CD8-positive, alpha-beta memory T cell (primary cell): Measurements from ENCODE around the gene TRPC4AP. TPM values are rescaled to one million over a fixed set of nuclear protein-coding genes. Genes with fewer than 3 reads are reported as not detected.

ENCODE experiments used
- CTCF ChIA-PET: fragments of 350-600 bp; sonication (Branson Sonifier 250); formaldehyde crosslinking; loops from one replicate; lab custom pipeline; 2021; ENCODE audit warnings: antibody characterized with exemption; lab: Charles Lee
- POLR2A ChIA-PET: fragments of 350-600 bp; sonication (Branson Sonifier 250); formaldehyde crosslinking; loops from one replicate; lab custom pipeline; 2021; ENCODE audit warnings: antibody characterized with exemption; lab: Charles Lee
- DNase-seq, 5 donors: peaks; one replicate each; pipeline versions ENCODE4 v3.0.0 to v3.0.0-alpha.2; 2020 to 2022; ENCODE audit warnings: mixed read lengths in 1 of 5
- H3K27ac ChIP-seq: one replicate; pipeline ENCODE4 v1.7.0; 2013; ENCODE audit warnings: low read depth, mild to moderate bottlenecking, low read length, moderate library complexity
- H3K27me3 ChIP-seq: 2 replicates; pipeline ENCODE4 v1.7.0; 2013; ENCODE audit warnings: low read length, mild to moderate bottlenecking; ENCODE audit not compliant: insufficient read depth, poor library complexity, severe bottlenecking
- H3K36me3 ChIP-seq: 2 replicates; pipeline ENCODE4 v1.7.0; 2013; ENCODE audit warnings: mild to moderate bottlenecking, low read length, moderate library complexity; ENCODE audit not compliant: insufficient read depth
- H3K4me1 ChIP-seq: 2 replicates; pipeline ENCODE4 v1.7.0; 2013; ENCODE audit warnings: mild to moderate bottlenecking, low read length, moderate library complexity; ENCODE audit not compliant: insufficient read depth
- H3K4me3 ChIP-seq: 2 replicates; pipeline ENCODE4 v1.7.0; 2013; ENCODE audit warnings: mild to moderate bottlenecking, low read length
- H3K9me3 ChIP-seq: 2 replicates; pipeline ENCODE4 v1.7.0; 2013; ENCODE audit warnings: mild to moderate bottlenecking, low read length
- H3K27ac Mint-ChIP-seq, 8 donors: one replicate each; pipeline ENCODE4 v1.8.0; 2020 to 2021; ENCODE audit warnings: mixed read lengths in 8 of 8, mild to moderate bottlenecking in 6 of 8, inconsistent platforms in 3 of 8, moderate library complexity in 3 of 8
- H3K27me3 Mint-ChIP-seq, 2 donors: one replicate each; pipeline ENCODE4 v1.8.0; 2020 to 2021; ENCODE audit warnings: mixed read lengths in 2 of 2, mild to moderate bottlenecking in 1 of 2, moderate library complexity in 1 of 2
- H3K36me3 Mint-ChIP-seq, 3 donors: one replicate each; pipeline ENCODE4 v1.8.0; 2020 to 2021; ENCODE audit warnings: mixed read lengths in 3 of 3, inconsistent platforms in 1 of 3, mild to moderate bottlenecking in 1 of 3
- H3K4me1 Mint-ChIP-seq, 3 donors: one replicate each; pipeline ENCODE4 v1.8.0; 2020 to 2021; ENCODE audit warnings: mixed read lengths in 3 of 3, inconsistent platforms in 1 of 3, mild to moderate bottlenecking in 1 of 3
- H3K4me3 Mint-ChIP-seq, 7 donors: one replicate each; pipeline ENCODE4 v1.8.0; 2020 to 2021; ENCODE audit warnings: mixed read lengths in 7 of 7, mild to moderate bottlenecking in 6 of 7, moderate library complexity in 4 of 7, inconsistent platforms in 2 of 7
- H3K9me3 Mint-ChIP-seq, 5 donors: one replicate each; pipeline ENCODE4 v1.8.0; 2020 to 2022; ENCODE audit warnings: mixed read lengths in 5 of 5, mild to moderate bottlenecking in 3 of 5, moderate library complexity in 2 of 5, inconsistent platforms in 1 of 5
- polyA plus RNA-seq: library from polyadenylated mRNA; unstranded; fragments of 300-500 nt; fragmentation: Illumina TruSeq; gene quantifications from one replicate; pipeline ENCODE4 v1.2.3, GENCODE V29; 2021
- total RNA-seq, 2 experiments: library from RNA; stranded (reverse); gene quantifications; one replicate each; pipeline ENCODE4 v1.2.3, GENCODE V29; 2021

Gene TRPC4AP
- total and polyA plus RNA-seq, 3 experiments from 2014 or later: 51.2 to 59.8 (median 53.4) TPM

- no peaks in the 10 kb centered on the region for H3K27me3 ChIP-seq
- Mint-ChIP-seq H3K4me1 (no peaks in the 10 kb centered on the region), H3K36me3 (peaks cover 0 to 99% (median 10%) of the 10 kb centered on the region in 3 donors), H3K27ac (peak overlapping the region in 2 of 8 donors; percentile 4 to 69), H3K27me3 (peaks cover 0 to 2% of the 10 kb centered on the region in 2 donors), H3K4me3 (no peak overlapping the region), H3K9me3 (no peaks in the 10 kb centered on the region)
- ChIA-PET CTCF (no interaction called here), POLR2A (no interaction called here)
- no peaks in the 10 kb centered on the region for H3K9me3 ChIP-seq
- H3K4me1 ChIP-seq: no peaks in the 10 kb centered on the region
- H3K4me3 ChIP-seq: no peak overlapping the region
- no peak overlapping the region for H3K27ac ChIP-seq
- DNase-seq: no peak
- peaks cover 69% of the 10 kb centered on the region for H3K36me3 ChIP-seq
Measured at GRCh38 chr20:35006009-35006408, 86.6 kb downstream of the TRPC4AP start.

DNA sequence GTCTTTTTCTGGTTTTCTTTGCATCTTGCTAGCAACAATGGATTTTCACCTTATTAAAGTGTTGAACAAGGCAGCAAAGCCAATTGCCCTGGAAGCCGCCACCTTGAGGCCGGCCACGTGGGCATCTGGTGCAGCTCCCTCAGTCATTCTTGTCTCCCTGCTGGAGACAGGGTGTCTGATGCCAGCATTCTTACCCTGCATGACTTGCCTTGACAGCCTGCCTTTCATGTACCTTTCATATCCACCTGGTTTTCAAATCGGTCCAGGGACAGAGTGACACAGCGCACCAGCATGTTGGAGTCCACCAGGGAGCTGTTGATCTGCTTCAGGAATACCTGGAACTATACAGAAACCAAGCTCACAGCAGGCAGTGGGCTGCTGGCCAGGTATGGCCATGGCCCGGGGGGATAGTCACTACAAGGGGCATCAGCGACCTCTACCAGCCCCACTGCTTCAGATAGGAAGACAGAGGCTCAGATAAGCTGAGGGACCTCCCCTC is 87.1 kb downstream of the TRPC4AP start:
- H3K4me3 ChIP-seq: no peak overlapping the region
- no peaks in the 10 kb centered on the region for H3K4me1 Mint-ChIP-seq
- no peak overlapping the region for H3K27ac Mint-ChIP-seq
- no peaks in the 10 kb centered on the region for H3K9me3 Mint-ChIP-seq
- peaks cover 0 to under 1% of the 10 kb centered on the region in 2 donors for H3K27me3 Mint-ChIP-seq
- peaks cover 0 to 100% (median 10%) of the 10 kb centered on the region in 3 donors for H3K36me3 Mint-ChIP-seq
- H3K27ac ChIP-seq: no peak overlapping the region
- DNase-seq: no peak
- no peaks in the 10 kb centered on the region for H3K4me1 ChIP-seq
- no peaks in the 10 kb centered on the region for H3K27me3 ChIP-seq
- POLR2A ChIA-PET: no interaction called here
- peaks cover 69% of the 10 kb centered on the region for H3K36me3 ChIP-seq
- CTCF ChIA-PET: no interaction called here
- H3K4me3 Mint-ChIP-seq: no peak overlapping the region
- no peaks in the 10 kb centered on the region for H3K9me3 ChIP-seq

- no peaks in the 10 kb centered on the region for H3K27me3 ChIP-seq
- no peak overlapping the region for H3K4me3 Mint-ChIP-seq
- H3K4me3 ChIP-seq: no peak overlapping the region
- CTCF ChIA-PET: no interaction called here
- no peaks in the 10 kb centered on the region for H3K4me1 ChIP-seq
- peaks cover 66% of the 10 kb centered on the region for H3K36me3 ChIP-seq
- POLR2A ChIA-PET: no interaction called here
- H3K27ac ChIP-seq: no peak overlapping the region
- peaks cover 0 to 99% (median 10%) of the 10 kb centered on the region in 3 donors for H3K36me3 Mint-ChIP-seq
- H3K9me3 ChIP-seq: no peaks in the 10 kb centered on the region
- no peak for DNase-seq
- H3K4me1 Mint-ChIP-seq: no peaks in the 10 kb centered on the region
- H3K27ac Mint-ChIP-seq: no peak overlapping the region
- no peaks in the 10 kb centered on the region for H3K9me3 Mint-ChIP-seq
- H3K27me3 Mint-ChIP-seq: no peaks in the 10 kb centered on the region
Measured at GRCh38 chr20:35004749-35005462, 87.7 kb downstream of the TRPC4AP start.

DNA sequence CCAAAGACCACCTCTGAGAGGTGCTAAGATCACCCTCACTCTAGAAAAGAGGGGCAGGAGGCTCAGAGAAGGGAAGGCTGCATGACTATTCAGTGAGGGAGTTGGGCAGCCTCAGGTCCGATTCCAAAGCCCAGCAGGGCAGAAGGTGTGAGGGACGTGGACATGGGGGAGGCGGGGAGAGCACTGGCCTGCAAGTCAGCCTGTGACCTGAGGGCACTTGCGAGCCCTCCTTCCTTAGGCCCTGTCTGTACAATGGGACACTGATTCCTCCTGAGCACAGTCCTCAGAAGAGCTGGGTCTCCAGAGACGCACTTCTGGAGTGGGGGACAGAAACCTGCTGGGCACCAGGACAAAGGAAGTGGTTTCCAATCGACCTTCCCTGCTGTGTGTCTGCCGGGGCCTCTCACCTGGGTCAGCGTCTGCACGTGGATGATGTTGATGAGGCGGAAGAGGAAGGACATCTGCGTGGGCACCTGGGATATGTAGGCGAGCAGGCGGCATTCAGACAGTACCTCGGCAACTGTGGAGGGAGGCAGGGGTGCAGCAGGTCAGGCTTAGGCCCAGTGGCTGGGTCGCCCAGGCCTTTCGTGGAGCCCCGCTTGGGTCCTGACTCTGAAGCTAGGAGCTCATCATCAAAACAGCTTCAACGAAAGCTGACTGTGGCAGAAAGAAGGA is 88.4 kb downstream of the TRPC4AP start:
- Mint-ChIP-seq H3K27me3 (no peaks in the 10 kb centered on the region), H3K4me3 (no peak overlapping the region), H3K36me3 (peaks cover 0 to 97% (median 10%) of the 10 kb centered on the region in 3 donors), H3K9me3 (no peaks in the 10 kb centered on the region), H3K27ac (no peak overlapping the region), H3K4me1 (no peaks in the 10 kb centered on the region)
- CTCF ChIA-PET: no interaction called here
- Histone ChIP-seq H3K27ac (no peak overlapping the region), H3K9me3 (no peaks in the 10 kb centered on the region), H3K4me3 (no peak overlapping the region), H3K36me3 (peaks cover 59% of the 10 kb centered on the region), H3K4me1 (no peaks in the 10 kb centered on the region), H3K27me3 (no peaks in the 10 kb centered on the region)
- no peak for DNase-seq
- POLR2A ChIA-PET: no interaction called here

DNA sequence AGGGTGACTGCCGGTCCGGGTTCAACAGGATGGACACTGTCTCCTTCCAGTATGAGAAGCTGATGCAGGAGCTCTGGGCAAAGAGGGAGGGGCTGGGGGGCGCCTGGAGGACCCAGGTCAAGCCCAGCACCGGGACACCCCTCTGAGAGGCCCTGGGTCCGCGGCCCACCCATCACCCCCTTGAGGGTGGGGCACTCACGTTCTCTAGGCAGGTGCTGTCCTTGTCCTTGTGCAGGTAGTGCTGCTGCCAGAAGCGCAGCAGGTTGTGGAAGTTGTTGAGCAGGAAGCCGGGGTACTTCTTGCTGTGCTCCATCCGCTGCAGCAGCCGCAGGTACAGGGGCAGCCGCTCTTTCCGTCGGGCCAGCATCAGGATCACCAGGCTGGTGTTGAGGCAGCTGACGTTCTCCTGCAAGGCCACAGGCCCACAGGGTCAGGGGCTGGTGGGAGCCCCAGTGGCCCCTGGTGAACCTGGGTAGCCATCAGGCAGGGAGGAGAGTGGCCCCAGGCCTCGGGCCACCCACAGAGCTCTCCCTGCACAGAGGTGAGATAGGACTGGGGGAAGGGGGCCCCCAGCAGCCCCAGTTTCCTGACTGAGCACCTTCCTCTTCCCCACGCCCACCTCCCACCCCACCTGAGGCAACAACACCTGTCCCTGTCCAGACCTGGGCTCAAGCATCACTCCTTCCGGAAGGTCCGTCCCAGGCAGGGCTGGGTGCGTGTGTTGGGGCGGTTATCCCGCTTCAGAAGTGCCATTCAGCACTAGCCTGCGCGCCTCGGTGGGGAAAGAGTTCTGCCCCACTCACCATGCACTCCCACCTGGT is 89.2 kb downstream of the TRPC4AP start:
- no peaks in the 10 kb centered on the region for H3K27me3 Mint-ChIP-seq
- CTCF ChIA-PET: no interaction called here

DNA sequence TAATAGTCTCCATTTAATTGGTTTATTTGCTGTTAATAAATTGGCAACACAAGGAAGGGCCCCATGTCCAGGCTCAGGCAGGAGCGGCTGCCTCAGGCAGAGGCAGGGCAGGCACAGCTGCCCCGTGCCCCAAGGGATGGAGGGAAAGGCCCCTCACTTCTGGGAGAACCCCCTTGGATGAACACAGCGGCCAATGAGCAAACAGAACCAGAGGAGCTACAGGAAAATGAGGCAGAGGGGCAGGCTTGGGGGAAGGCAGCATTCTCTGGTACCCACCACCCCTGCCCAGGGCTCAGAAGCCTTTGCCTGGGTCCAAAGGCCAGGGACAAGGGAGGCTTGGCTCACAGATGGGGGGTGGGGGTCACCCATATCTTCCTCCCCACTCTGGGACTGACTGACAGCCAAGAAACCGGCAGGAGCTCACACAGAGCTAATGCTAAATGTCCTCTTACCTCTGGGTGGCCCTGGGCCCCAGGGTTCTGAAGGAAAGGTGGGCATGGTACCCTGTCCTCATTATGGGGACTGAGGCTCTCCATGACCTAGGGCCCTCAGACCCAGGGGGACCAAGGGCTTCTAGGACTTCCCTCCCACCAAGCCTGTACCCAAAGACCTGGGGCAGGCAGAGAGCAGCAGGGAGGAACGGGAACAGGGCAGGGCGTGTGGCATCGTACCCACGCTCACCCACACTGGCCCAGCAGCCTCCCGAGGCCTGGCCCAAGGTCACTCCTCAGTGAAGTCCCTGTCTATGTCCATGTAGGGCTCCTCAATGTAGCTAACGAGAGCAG is 90.0 kb downstream of the TRPC4AP start:
- Histone ChIP-seq H3K4me3 (no peak overlapping the region), H3K36me3 (peaks cover 44% of the 10 kb centered on the region), H3K4me1 (no peaks in the 10 kb centered on the region), H3K27me3 (no peaks in the 10 kb centered on the region), H3K27ac (no peak overlapping the region), H3K9me3 (no peaks in the 10 kb centered on the region)
- H3K9me3 Mint-ChIP-seq: no peaks in the 10 kb centered on the region
- peaks cover 0 to 6% (median 0%) of the 10 kb centered on the region in 3 donors for H3K4me1 Mint-ChIP-seq
- H3K4me3 Mint-ChIP-seq: no peak overlapping the region
- H3K27ac Mint-ChIP-seq: peak overlapping the region in 1 of 8 donors; percentile 38
- no peaks in the 10 kb centered on the region for H3K27me3 Mint-ChIP-seq
- DNase-seq: peak in 1 of 5 donors; percentile 33
- POLR2A ChIA-PET: no interaction called here
- CTCF ChIA-PET: no interaction called here
- peaks cover 0 to 97% (median 12%) of the 10 kb centered on the region in 3 donors for H3K36me3 Mint-ChIP-seq

More for the DNA sequence above, 89.2 kb downstream of the TRPC4AP start:
- Histone ChIP-seq H3K4me3 (no peak overlapping the region), H3K9me3 (no peaks in the 10 kb centered on the region), H3K27ac (no peak overlapping the region), H3K4me1 (no peaks in the 10 kb centered on the region), H3K36me3 (peaks cover 52% of the 10 kb centered on the region), H3K27me3 (no peaks in the 10 kb centered on the region)
- Mint-ChIP-seq H3K27ac (peak overlapping the region in 1 of 8 donors; percentile 37), H3K4me1 (no peaks in the 10 kb centered on the region), H3K4me3 (no peak overlapping the region), H3K36me3 (peaks cover 0 to 97% (median 5%) of the 10 kb centered on the region in 3 donors), H3K9me3 (no peaks in the 10 kb centered on the region)
- peak in 1 of 5 donors; percentile 39 for DNase-seq
- POLR2A ChIA-PET: no interaction called here

- H3K4me3 Mint-ChIP-seq: no peak overlapping the region
- peaks cover 0 to 97% (median 13%) of the 10 kb centered on the region in 3 donors for H3K36me3 Mint-ChIP-seq
- Histone ChIP-seq H3K27me3 (no peaks in the 10 kb centered on the region), H3K9me3 (no peaks in the 10 kb centered on the region), H3K4me3 (no peak overlapping the region), H3K4me1 (no peaks in the 10 kb centered on the region), H3K36me3 (peaks cover 37% of the 10 kb centered on the region), H3K27ac (no peak overlapping the region)
- peak in 1 of 5 donors; percentile 43 for DNase-seq
- H3K27me3 Mint-ChIP-seq: no peaks in the 10 kb centered on the region
- ChIA-PET POLR2A (no interaction called here), CTCF (no interaction called here)
- H3K9me3 Mint-ChIP-seq: no peaks in the 10 kb centered on the region
- peaks cover 0 to 13% (median 0%) of the 10 kb centered on the region in 3 donors for H3K4me1 Mint-ChIP-seq
- H3K27ac Mint-ChIP-seq: peak overlapping the region in 2 of 8 donors; percentile 38 to 75
Measured at GRCh38 chr20:35001596-35002362, 90.8 kb downstream of the TRPC4AP start.
